Kidney (tissue), 14 donors: Measurements from ENCODE around the gene PEF1. TPM values are rescaled to one million over a fixed set of nuclear protein-coding genes. Genes with fewer than 3 reads are reported as not detected.
A peak's percentile ranks its signal among the peaks of the same experiment; 100 is the strongest.

Experiments
- DNase-seq, 5 donors: peaks; one replicate each; pipeline ENCODE4 v3.0.0-alpha.2; 2013 to 2020
- FAIRE-seq: peaks from 2 replicates; lab custom pipeline; 2012; peaks lifted over from hg19 to GRCh38; lab: Jason Lieb, UNC
- H3K27ac ChIP-seq, 2 donors: one replicate each; pipeline ENCODE4 v1.7.0; 2013; ENCODE audit warnings: low read depth in 2 of 2, low read length in 2 of 2, inconsistent platforms in 1 of 2
- H3K27me3 ChIP-seq: one replicate; pipeline ENCODE4 v1.7.1; 2013; ENCODE audit warnings: low read length, inconsistent platforms; ENCODE audit not compliant: control insufficient read depth, insufficient read depth
- H3K36me3 ChIP-seq, 3 donors: one replicate each; pipeline versions ENCODE4 v1.7.0 to v1.7.1; 2013; ENCODE audit warnings: low read length in 3 of 3, control low read depth in 1 of 3, inconsistent platforms in 1 of 3; ENCODE audit not compliant: insufficient read depth in 3 of 3, control insufficient read depth in 2 of 3
- H3K4me1 ChIP-seq, 3 donors: one replicate each; pipeline versions ENCODE4 v1.7.0 to v1.7.1; 2013; ENCODE audit warnings: low read length in 3 of 3, inconsistent platforms in 1 of 3, low read depth in 1 of 3; ENCODE audit not compliant: control insufficient read depth in 2 of 3, insufficient read depth in 2 of 3
- H3K4me3 ChIP-seq, 3 donors: one replicate each; pipeline versions ENCODE4 v1.7.0 to v1.8.1; 2013; ENCODE audit warnings: low read length in 3 of 3, control low read depth in 1 of 3, inconsistent platforms in 1 of 3
- H3K9ac ChIP-seq, 3 donors: one replicate each; pipeline versions ENCODE4 v1.7.0 to v1.7.1; 2013; ENCODE audit warnings: low read length in 3 of 3, control low read depth in 1 of 3, inconsistent platforms in 1 of 3
- H3K9me3 ChIP-seq, 3 donors: one replicate each; pipeline versions ENCODE4 v1.7.0 to v1.7.1; 2013; ENCODE audit warnings: low read length in 3 of 3, control low read depth in 1 of 3, inconsistent platforms in 1 of 3; ENCODE audit not compliant: control insufficient read depth in 2 of 3, insufficient read depth in 1 of 3
- intact Hi-C: fragments of 100-400 bp; cut with DNase I; formaldehyde crosslinking; loops from one replicate; pipeline ENCODE4 v1.11.1; 2022
- polyA plus RNA-seq: library from polyadenylated mRNA; stranded (reverse); fragments of 350-450 nt; fragmentation: Illumina TruSeq; extraction: RNeasy Lipid Tissue Mini Kit (QIAGEN cat#74804); gene quantifications from one replicate; pipeline ENCODE4 v1.2.3, GENCODE V29; 2014; ENCODE audit warnings: low read depth, low replicate concordance; ENCODE audit not compliant: insufficient read depth
- total RNA-seq: library from RNA; stranded (reverse); fragmentation: NEBNext Ultra II Directional; extraction: Animal tissue kit (Norgen Biotek cat#: 25700); gene quantifications from one replicate; pipeline ENCODE4 v1.2.1, GENCODE V29; 2021
- TF ChIP-seq, protein P1 (sequence below): IDR thresholded peaks from 3 replicates; pipeline ENCODE4 v1.5.1; 2012; ENCODE audit warnings: mild to moderate bottlenecking, moderate library complexity, borderline replicate concordance; ENCODE audit not compliant: insufficient read depth; ENCODE audit errors: extremely low read depth
- donor health status: control.
- donor health status: control.
- donor health status: control.
- donor health status: control.
- donor health status: control.
- donor health status: DM: yes; HTN: yes; CAD: no.
- donor health status: Normal renal cell carcinoma (clear cell type).

The PEF1 gene
- total and polyA plus RNA-seq, 2 donors from 2014 or later, result 69.0 to 120 TPM

- intact Hi-C loops, result no loop called here
- no peak for FAIRE-seq
- TF ChIP-seq, protein P1, sequence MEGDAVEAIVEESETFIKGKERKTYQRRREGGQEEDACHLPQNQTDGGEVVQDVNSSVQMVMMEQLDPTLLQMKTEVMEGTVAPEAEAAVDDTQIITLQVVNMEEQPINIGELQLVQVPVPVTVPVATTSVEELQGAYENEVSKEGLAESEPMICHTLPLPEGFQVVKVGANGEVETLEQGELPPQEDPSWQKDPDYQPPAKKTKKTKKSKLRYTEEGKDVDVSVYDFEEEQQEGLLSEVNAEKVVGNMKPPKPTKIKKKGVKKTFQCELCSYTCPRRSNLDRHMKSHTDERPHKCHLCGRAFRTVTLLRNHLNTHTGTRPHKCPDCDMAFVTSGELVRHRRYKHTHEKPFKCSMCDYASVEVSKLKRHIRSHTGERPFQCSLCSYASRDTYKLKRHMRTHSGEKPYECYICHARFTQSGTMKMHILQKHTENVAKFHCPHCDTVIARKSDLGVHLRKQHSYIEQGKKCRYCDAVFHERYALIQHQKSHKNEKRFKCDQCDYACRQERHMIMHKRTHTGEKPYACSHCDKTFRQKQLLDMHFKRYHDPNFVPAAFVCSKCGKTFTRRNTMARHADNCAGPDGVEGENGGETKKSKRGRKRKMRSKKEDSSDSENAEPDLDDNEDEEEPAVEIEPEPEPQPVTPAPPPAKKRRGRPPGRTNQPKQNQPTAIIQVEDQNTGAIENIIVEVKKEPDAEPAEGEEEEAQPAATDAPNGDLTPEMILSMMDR, result no peak
- no peaks in the 10 kb centered on the region for H3K9me3 ChIP-seq
- no peak overlapping the region for H3K27ac ChIP-seq
- no peak for DNase-seq
- peaks cover 0 to 15% (median 0%) of the 10 kb centered on the region in 3 donors for H3K4me1 ChIP-seq
- H3K4me3 ChIP-seq, result no peak overlapping the region
- peaks cover 0 to 51% (median 31%) of the 10 kb centered on the region in 3 donors for H3K36me3 ChIP-seq
- H3K27me3 ChIP-seq, result no peaks in the 10 kb centered on the region
- H3K9ac ChIP-seq, result no peak overlapping the region
Measured at GRCh38 chr1:31628931-31629556, 15.6 kb downstream of the PEF1 start.

DNA sequence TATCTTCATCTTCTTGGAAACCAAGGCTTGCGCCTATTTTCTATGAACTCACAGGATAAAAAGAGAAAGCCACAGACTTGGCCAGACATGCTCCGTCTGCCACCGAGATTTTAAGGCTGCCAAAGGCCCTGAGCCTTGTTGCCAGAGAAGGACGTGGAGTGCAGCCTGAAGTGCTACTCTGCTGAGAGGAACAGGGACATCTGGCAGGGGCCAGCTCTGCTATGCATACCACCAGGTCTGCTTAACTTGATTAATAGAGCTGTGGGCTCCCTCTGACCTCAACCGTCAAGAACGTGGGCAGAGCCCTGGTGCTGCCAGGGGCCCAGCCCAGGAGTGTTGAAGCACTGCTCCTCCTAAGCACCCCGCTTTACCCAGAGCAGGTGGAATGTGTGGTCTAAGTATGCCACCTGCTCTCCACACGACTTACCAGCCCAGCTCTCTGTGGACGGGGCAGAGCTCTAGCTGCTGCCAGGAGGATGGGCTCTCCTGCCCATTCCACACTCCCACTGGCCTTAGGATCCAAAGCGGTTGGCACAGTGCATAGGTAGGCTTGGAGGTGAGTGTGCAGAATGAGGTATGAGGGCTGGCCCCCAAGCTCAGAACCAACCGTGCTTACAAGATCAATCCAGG is 16.6 kb downstream of the PEF1 start:
- Histone ChIP-seq H3K4me1 (peaks cover 0 to 15% (median 0%) of the 10 kb centered on the region in 3 donors), H3K9ac (no peak overlapping the region), H3K27me3 (no peaks in the 10 kb centered on the region), H3K9me3 (no peaks in the 10 kb centered on the region), H3K36me3 (peaks cover 0 to 51% (median 30%) of the 10 kb centered on the region in 3 donors), H3K4me3 (no peak overlapping the region), H3K27ac (peak overlapping the region; percentile 52 to 58)
- DNase-seq, result peak in 1 of 5 donors; percentile 46
- TF ChIP-seq, protein P1, result no peak
- no peak for FAIRE-seq
- intact Hi-C loops, result no loop called here

- FAIRE-seq, result no peak
- Histone ChIP-seq H3K9ac (no peak overlapping the region), H3K27ac (peak overlapping the region; percentile 58 to 76)
Measured at GRCh38 chr1:31627301-31627929, 17.3 kb downstream of the PEF1 start.

More at GRCh38 chr1:31627301-31627929, 17.3 kb downstream of the PEF1 start:
- Histone ChIP-seq H3K27me3 (no peaks in the 10 kb centered on the region), H3K4me1 (peaks cover 0 to 15% (median 0%) of the 10 kb centered on the region in 3 donors), H3K36me3 (peaks cover 0 to 44% (median 28%) of the 10 kb centered on the region in 3 donors), H3K9me3 (no peaks in the 10 kb centered on the region), H3K4me3 (no peak overlapping the region)
- intact Hi-C loops, result no loop called here
- TF ChIP-seq, protein P1, result no peak
- DNase-seq, result no peak
